Pulmonary artery endothelial cell (primary cell): ENCODE data around the gene ZRANB1. TPM values are rescaled to one million over a fixed set of nuclear protein-coding genes. Genes with fewer than 3 reads are reported as not detected.

ENCODE experiments used
- DNase-seq: peaks from one replicate; pipeline ENCODE4 v3.0.0-alpha.2; 2011; ENCODE audit warnings: low read depth, low spot score
- total RNA-seq: library from RNA; depleted of rRNA; stranded (reverse); fragments of >200 nt; gene quantifications from 2 replicates; pipeline ENCODE4 v1.2.3, GENCODE V29; 2014

ZRANB1 gene
- total RNA-seq, 1 donor from 2014 or later = 24.1 TPM

DNA sequence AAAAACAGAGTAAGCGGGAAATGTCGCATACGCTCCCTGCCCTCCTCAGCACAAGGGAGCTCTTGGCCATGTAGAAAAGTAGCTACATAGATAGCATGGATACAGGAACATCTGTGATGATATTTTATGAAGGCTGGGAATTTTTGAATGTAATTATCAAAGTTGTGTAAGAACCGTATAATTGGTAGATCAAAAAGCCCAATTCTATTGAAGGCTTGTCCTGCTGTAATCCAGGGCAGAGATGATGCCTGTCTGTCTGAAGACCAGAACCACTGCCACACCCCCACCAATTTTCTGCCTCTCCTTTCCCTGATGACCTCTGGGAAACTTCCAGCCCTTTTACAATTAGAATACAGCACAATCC is 51.4 kb downstream of the ZRANB1 start:
- DNase-seq = no peak

DNA sequence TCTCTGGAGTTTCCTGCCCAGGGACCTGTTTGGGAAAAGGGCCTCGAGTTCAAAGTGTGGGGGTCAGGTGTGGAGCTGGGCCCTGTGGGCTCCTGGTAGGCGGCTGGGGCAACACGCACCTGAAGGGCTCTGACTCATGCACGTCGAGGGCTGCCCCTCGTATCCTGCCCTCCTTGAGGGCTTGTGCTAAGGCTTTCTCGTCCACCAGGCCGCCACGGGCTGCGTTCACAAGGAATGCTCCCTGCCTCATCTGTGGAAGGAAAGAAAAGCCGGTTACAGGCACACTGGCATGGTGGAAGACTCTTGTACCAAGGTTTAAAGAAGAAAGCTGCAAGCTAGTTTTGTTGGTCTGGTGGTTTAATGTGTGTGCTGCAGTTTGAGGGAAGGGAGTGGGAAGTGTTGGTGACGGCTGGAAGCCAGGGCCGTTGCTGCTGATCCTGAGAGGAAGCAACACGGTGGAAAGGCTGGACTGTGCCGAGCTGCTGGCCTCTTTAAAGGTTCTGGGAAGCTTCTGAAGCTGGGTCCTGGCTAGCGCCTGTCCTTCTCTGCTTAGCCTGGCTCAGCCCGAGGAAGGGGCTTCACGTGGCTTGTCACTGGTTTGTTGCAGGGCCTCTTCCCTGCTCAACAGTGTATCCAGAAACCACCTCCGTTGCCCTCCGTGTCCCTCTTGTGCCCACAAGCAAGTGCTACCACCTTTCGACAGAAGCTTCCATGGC is 52.0 kb downstream of the ZRANB1 start:
- DNase-seq = no peak

DNA sequence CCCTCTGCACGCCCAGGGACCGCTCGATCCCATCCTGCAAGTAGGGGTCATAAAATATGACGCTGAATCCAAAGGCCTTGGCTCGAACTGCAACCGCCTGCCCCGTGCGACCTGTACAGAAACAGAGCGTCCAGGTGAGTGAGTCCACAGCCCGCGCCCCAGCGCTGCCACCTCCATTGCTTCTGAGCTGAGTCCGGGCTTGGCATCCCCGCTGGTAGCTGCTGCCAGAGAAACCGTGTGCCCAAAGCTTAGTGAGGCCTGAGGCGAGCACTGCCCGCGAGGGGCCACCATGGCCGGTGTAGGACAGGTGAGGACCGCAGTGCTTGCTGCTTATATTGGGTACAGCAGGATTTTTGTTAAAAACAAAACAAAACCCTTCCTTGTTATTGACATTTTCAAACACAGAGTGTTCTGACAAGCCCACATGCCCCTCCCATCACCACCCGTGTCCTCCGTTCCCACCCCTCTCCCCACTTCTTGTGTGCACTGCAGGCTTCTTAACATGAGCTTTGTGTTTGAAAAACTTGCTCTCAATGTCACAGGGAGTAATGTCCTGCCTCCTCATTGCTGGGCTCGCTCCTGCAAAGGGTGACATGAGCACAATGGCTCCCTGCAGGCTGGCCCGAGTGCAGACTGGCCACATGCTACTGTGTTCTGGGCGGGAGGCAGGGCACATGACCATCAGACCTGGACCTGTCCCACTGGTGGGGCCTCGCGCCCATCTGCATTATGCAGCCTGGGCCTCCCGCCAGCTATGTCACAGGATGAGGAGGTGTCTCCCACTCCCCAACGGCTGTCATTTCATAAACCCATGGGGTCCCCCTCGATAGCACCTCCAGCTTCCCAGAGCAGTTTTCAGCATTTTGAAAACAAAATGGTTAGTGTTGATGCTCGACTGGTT is 52.9 kb downstream of the ZRANB1 start:
- no peak for DNase-seq

DNA sequence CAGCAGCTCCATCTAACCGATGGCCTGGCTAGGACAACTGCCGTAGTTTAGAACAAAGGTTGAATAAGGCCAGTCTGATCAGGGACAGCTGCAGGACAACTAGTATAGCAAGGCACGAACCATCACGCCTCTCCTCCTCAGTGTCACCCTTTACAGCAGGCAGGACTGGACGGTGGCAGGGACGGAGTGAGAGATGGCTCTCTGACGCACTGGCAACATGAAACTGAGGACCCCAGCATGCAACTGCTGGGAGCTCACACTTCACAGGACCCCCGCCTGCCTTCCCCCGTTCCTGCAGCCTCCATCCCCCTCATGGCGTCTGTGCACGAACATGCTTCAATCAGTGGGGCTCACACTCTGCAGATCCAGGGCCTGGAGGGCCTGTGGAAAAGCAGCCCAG is 53.7 kb downstream of the ZRANB1 start:
- no peak for DNase-seq

DNA sequence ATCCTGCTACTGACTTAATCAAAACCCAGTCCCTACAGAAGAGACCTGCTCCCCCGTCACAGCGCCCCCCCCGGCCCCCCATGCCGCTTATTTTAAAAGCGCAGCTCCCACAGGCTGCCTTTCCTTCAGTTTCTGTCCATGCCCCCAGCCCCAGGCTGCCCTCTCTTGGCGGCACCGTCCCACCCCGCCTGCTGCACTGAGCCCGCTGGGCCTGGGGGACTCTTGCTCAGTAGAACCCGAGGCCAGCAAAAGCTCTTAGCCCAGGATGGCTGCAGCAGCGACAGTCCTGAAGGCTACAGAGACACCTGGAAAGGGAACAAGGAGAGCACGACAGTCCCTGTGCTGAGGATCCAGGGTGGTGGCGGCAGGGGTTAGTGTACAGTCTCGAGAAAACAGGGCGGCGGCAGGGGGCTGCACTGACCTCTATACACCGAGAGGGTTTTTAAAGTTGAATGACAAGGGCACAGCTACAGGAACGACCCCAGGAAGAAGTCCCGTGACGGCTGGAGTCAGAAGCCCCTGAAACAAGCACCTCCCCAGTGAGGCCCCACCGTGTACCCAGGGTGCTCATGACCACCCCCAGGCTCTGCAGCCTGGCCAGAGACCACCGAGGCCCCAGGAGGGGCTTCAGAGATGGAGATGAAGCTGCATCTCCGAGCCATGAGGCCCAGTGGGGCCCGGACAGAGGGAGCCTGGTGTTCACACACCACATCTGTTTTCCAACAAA is 54.4 kb downstream of the ZRANB1 start:
- DNase-seq = no peak

DNA sequence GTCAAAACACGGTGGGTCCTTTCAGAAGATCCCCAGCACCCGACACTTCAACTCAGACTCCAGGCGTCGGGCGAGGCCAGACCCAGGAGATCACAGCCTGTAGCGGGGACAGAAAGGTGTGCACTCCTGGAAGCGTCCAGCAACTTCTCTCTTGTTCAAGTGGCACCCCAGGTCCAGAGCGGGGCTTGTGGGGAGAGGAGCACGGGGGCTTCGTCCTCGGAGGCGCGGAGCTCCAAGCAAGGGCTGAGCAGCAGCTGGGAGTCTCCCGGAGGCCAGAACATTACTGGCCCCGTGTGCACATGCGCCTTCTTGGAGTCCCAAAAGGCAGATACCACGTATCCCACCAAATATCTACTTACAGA is 54.9 kb downstream of the ZRANB1 start:
- DNase-seq = no peak

DNA sequence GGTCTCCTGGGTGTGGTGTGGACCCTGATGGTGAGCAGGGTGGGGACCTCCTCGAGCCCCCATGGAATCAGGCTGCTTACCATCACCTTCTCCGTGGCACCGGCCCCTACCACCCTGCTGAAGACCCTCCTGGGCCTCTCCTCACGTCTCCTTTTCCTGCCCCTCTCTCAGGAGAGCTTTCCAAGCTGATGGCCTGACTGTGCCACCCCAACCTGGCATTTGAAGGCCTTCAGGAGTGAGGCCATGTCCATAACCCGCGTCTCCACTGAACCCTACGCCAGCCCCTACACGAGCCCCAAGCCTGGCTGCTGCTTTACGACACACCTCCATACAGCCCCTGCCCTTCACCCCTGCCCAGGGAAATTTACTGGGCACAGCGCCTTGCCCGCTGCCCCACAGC is 55.4 kb downstream of the ZRANB1 start:
- no peak for DNase-seq

DNA sequence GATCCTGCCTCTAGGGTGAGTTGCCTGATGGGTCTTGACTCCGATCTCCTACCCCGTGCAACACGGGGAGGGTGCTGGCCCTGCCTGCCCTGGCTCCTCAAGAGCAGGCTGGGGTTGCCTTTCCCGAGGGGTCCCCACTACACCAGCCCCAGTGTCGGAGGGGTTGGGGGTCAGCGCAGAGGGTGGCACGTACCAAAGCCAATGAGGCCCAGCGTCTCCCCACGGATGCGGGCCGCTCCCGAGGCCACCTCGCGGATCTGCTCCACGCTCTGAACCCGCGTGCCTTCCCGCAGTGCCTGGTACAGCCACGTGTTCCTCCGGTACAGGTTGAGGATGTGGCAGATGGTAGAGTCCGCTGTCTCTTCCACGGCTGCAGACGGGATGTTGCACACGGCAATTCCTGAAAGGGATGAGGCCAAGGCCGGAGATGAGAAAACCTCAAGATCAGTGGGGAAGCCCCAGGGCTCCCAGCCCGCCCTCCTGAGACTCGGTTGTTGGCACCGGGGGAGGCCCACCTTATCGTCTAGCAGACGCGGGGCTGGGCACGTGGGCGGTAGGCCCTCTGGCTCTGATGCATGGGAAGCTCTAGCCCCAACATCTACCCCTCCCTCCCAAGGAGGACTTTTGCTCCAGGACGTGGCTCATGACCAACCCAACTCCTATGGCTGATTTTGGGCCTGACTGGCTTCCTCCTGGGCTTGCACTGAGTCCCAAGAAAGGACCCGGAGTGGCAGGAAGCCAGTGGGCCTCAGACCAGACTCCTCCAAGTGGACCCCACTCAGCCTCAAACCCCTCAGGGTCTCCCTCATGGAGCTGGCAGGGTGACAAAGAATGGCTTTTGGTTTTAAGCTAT is 56.1 kb downstream of the ZRANB1 start:
- no peak for DNase-seq

DNA sequence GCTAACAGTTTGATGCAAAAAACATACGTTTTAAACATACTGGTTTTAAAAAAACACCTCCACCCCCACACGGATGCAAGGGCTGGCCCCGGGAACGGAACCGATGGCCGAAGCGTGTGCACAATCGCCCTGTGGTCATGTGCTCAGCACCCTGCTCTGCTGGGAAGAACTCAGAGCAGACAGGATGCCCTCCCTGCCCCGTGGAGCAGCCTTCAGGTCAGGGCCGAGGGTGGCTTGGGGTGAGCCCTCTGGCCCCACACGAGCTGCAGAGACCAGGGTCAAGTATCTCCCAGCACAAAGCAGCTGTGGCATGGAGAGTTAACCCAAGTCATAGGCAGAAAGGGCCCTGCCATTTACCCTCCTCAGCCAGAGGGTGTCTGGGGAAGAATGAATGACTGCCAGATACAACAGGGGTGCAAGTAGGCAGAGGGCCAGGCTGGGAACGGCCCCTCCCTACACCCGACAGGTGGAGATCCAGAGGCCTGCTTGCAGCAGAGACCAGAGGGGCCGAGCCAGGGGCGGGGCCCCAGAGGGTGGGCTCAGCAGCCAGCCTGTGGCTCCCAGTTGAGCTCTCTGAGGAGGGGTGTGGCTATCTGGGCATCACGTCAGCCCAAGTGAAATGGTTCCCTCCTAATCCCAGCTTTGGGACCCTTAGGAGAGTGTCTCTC is 56.8 kb downstream of the ZRANB1 start:
- DNase-seq = no peak

DNA sequence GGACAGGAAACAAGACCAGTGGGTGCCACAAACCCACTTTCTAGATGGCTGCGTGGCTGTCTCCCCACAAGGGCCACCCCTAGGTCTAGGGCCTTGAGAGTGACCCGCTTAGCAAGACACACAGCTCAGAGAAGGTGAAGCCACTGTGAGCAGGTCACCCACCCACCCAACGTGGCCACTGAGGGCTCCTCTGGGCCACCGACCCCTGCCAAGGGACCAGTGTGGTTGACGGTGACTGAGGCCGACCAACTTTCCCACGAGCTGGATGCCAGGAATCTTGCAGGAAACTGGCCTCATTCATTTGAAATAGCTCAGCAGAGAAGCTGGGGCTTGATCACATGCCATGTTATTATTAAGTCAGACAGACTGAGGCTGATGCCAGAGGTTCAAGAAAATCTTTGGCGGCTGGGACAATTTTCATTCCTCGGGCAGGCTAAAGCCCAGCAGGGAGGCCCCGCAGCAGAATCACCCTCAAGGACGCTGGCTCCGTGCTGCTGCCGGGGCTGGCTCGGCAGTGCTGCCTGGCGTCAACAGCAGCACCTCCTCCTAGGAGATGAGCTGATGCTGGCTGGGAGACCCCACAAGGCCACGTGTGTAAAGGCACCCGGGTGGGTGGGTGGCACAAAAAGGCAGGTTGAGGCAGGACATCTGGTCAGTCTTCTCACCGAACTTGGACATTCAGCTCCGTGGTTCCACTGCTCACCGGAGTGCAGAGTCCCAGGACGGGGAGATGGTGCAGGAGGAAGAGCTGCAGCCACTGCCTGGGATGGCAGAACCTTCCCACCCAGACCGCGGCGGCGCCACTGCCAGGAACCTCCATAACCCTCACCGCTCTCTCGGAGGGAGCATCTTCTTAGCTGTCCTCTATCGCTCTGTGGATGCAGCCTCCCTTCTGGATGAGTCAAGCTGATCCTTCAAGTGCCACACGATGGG is 57.8 kb downstream of the ZRANB1 start:
- peak; percentile 49 for DNase-seq

DNA sequence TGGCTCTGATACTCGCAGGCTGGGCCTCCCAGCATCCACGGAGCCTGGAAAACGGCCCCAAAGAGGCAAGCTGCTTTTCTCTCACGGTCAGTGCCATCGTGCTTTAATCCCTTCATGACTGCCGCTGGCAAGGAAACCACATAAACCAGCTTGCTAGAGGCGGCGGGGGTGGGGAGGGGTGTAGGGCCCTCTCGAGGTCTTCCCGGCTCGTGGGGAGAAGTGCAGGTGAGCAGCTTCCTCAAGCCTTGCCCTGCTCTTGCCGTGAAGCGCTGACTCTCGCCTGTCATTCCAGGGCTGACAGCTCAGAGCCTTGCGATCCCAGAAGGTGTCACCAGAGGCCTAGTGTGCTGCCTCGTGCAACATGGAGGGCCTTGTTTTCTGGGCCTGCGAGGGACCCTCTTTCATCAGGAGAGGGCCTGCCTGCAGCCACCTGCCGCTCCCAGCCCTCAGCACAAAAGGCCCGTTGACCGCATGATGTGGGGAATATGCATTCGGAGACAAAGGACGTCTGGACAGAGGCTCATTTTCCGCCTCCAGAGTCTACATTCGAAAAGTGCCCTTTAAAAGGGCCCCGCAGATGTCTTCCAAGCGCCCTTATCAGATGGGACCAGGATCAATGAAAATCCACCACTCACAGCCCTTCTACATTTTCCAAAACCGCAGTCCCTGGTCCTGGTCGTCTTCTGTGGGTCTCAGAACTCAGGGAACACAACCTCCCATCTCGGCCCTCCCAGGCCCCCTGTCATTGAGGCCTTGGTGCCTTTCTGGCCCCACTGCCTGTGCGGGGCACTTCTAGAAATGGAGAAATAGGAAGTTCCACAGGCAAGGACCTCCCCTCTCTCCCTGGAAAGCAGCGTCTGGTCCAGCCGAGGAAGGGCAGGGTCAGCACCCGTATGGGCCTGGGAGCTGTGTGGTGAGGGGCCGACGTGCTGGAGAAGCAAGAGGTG is 58.7 kb downstream of the ZRANB1 start:
- DNase-seq = no peak

DNA sequence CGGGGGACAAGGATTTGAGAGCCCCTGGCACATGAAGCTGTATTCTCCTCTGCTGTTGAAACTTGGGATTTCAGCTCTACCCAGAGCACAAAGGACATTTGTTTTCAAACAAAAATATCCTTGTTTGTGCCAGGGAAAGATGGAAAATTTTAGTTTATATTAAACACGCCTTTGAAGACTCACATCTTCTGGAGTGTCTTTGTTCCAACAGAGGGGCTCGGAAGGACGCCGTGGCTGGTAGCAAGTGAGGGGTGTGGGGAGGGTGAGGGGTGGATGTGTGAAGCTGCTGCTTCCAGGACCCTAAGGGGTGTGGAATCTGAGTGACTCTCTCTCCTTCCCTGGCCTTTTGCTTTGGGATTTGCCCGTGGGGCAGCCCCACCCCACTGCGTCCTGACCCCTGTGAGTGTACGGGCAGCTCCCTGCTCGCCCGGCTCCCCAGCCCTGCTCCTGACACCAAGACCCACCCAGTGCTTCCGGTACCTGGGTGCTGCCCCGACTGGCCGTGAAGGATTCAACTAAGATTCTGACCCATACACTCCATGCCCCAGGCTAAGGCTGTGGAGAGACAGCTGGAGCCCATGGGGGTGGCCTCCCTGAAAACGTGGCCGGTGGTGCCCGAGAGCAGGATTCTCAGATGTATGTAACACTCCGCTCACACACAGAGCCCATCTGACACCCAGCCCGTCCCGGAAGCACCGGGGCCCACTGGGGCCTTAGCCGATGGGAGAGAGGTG is 59.6 kb downstream of the ZRANB1 start:
- no peak for DNase-seq

DNA sequence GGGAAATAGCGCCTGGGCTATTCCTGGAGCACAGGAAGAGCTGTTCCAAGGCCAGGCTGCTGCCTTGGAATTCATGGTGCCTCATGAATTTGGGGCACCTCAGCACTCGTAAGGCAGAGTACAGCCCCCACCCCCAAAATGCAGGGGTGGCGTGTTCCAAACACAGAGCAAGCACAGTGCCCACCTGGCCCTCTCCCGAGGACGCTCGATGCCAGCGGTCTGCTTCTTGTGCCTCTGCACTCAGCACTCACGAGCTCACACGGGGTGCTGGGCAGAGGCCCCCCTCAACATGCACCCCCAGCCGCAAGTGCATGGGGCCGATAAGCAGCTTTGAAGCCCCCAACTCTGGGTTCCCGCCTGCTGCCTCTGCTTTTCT is 60.1 kb downstream of the ZRANB1 start:
- no peak for DNase-seq

DNA sequence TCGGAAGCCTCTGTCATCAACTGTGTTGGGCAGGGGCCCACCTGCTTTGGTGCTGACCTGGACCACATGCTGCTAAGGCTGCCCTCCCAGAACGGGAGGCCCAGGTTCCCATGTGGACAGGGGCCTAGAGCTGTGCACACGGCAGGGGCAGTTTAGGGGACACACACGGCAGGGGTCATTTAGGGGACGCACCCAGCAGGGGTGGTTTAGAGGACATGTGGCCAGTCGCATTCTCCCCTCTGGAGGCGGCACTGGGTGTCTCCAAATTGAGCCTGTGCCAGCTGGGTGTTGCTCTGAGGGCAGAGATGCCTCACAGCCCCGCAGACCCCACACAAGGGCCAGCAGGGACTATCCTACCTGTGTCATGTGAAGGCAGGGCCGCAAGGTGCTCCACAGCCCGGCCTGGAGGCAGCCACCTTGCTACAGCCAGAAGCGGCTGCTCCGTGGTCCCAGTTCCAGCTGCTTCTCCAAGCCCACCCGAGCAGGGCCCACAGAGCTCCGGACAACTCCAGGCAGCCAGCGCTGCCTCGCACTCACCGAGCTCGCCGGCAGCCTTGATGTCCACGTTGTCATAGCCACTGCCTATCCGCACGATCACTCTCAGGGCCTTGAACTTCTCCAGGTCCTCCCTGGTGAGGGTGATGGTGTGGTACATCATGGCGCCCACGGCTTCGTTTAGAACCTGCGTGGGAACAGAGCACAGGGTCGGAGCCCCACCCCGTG is 60.7 kb downstream of the ZRANB1 start:
- DNase-seq = no peak

DNA sequence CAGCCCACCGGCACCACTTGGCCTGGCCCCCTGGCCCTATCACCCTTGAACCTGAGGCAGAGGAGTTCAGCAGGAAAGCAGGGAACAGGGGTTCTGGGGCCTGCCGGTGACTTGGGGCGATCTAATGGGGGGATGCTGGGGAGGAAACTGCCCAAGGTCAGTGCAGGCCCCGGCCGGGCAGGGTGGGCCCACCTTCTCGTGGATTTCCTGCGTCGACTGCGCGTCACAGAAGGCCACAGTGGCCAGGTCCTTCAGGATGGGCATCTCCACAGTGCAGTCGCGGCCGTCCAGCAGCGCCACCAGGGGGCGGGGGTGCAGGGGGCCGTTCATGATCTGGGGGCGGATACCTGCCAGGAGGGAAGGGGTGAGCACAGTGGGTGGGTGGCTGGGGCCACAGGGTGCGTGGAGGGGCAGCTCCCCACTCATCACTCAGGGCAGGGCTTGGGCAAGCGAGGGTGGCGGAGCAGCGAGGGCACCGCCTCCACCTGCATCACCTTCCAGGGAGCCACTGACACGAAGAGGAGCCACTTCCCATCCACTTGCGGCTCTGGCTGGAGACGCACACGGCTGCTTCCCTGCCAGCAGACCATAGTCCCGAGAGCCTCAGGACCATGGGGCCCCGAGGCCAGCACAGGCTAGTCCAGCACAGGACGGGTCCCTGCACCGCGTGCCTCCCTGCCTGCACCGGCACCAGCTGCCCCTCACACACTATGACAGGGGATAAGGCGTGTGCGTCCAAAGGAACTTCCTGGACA is 61.4 kb downstream of the ZRANB1 start:
- no peak for DNase-seq

DNA sequence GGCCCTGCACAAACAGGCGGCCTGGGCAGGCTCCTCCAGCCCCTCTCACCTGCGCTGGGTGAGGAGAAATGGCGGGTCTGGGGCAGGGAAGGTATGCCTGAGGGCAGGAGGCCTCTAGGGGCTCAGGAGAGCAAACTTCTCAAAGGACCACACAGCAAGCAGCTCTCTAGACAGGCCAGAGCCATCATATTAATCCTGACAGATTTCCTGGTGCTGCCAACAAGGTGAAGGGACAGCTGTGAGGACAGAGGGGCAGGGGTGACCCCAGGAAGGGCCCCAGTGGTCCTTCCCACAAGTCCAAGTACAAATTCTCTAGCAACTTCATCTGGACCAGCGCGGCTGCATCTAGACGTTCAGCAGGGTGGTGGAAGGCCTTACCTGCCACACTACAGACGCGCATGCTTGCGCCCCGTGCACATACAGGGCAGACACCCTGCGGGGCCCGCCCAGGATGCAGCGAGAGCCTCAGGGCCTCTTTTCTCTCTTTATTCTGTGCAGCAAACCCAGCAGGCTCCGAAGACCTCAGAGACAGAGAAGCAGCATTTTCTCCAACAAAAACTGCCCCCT is 62.1 kb downstream of the ZRANB1 start:
- no peak for DNase-seq
